NOMO-1 treated with dmso at 0.1 percent for 144 hours (cell line): ENCODE measurements around the gene SLC25A29.

Experiments
- DNase-seq: peaks from one replicate; lab custom pipeline; 2025; ENCODE audit not compliant: unreplicated experiment; lab: John Stamatoyannopoulos, UW

SLC25A29 gene

GRCh38 chr14:100332797-100333196 lies 26.6 kb upstream of the SLC25A29 start:
- no peak for DNase-seq

DNA sequence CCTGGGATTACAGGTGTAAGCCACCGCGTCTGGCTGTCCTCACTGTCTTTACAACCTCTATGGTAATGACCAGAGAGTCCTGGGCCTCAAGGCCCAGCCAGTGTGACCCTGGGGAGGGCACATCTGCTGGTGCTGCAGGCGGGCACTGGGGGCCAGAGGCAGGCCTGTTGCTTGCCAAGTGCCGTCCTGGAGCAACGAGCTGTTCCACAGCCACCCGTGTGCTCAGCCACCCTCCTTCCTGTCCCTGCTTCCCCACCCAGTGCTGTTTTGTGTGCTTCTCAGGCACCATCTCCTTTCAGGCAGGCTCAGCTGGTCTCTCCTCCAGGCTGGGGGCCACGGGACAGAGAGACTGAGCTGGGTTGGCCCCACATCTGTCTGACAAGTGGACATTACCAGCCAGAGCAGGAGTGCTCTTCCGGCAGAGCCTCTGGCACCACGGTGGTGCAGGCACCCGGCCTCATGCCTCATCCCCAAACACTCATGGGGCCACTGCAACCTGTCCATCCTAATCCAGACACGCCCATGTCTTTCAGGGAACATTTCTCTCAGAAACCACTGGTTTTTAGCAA lies 25.9 kb upstream of the SLC25A29 start:
- DNase-seq, result no peak

- no peak for DNase-seq
These were observed 24.2 kb upstream of the SLC25A29 start for GRCh38 chr14:100330388-100330931.

DNA sequence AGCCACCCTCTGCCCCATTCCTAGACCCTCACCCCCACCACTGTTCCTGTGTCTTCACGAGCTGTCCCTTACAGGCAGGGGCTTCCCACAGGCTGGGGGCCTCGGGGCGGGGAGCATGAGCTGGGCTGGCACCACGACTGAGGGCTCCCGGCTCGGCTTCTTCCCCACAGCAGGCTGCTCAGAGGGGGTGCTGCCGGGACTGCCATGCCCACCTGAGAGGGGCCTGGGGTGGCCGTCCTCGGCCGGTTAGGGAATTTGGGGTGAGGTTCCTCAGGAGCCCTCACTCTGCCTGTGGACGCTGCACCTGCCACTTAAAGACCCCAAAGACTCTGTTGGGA lies 23.7 kb upstream of the SLC25A29 start:
- DNase-seq, result no peak

GRCh38 chr14:100329233-100330006 lies 23.2 kb upstream of the SLC25A29 start:
- DNase-seq, result no peak

GRCh38 chr14:100328495-100329163 lies 22.4 kb upstream of the SLC25A29 start:
- no peak for DNase-seq

DNA sequence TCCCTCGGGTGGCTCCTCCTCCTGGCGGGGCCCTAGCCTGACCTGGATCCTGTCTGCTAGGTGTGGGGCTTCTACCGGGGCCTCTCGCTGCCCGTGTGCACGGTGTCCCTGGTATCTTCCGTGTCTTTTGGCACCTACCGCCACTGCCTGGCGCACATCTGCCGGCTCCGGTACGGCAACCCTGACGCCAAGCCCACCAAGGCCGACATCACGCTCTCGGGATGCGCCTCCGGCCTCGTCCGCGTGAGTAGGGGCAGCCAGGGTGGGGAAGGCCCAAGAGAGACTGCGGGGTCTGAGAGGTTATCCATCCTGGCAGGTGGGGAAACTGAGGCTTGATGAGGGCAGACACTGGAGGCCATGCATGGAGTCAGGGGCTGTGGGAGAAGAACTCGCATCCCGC lies 20.9 kb upstream of the SLC25A29 start:
- DNase-seq, result no peak

GRCh38 chr14:100325958-100326357 lies 19.7 kb upstream of the SLC25A29 start:
- DNase-seq, result no peak

DNA sequence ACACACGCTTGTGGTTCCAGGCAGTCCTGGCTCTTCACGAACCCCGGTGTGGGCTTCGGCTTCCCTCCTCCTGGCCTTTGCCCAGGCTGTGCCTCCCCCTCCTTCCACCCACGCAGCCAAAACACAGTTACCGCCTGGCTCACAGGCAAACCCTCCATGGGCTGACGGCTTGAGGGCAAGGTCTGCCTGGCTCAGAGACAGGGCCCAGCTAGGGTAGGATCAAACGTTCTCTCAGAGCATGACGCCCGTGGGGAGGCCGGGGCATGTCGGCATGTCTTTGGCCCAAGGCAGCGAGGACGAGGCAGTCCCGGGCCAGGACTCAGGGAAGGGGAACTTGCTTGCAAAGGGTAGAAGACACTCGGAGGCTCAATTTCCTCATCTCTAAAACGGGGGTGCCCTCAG lies 19.0 kb upstream of the SLC25A29 start:
- no peak for DNase-seq

GRCh38 chr14:100323942-100324307 lies 17.7 kb upstream of the SLC25A29 start:
- no peak for DNase-seq

- DNase-seq, result no peak
These were observed 17.1 kb upstream of the SLC25A29 start, which contains the start of gene SLC25A47 for GRCh38 chr14:100323121-100323941. Gene SLC25A47, plus strand, starts transcription at chr14:100323339. Its CDS starts 76 bp downstream, at chr14:100323415.

GRCh38 chr14:100322138-100322957 lies 16.1 kb upstream of the SLC25A29 start:
- no peak for DNase-seq

- no peak for DNase-seq
These were observed 15.4 kb upstream of the SLC25A29 start for GRCh38 chr14:100321473-100322137.

DNA sequence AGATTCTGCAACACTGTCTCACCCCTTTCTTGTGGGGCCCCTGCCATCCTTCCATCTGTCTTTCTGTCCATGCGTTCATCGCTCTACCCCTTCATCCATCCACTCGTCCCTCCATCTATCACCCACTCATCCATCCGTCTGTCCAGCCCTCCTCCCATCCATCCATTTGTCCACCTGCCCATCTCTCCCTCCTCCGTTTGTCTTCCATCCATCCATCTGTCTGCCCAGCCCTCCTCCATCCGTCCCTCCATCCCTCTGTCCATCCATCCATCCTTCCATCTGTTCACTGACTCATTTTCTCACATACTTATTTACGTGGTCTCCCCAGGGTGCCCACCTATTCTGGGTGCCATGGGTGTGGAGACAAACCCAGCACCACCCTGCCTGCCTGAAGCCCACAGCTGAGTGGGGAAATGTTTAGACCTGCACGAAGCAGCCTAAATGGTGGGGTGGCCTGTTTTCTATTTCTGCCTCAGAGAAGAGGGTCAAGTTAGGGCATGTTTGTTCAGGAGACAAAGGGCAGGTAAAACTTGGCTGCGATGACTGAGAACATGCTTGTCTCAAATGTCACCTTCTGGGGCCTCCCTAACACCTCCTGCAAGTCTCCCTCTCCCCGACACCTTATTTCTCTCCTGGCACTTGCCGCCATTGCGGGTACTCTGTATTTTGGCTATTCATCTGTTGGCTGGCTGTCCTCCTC lies 14.1 kb upstream of the SLC25A29 start:
- DNase-seq, result no peak

DNA sequence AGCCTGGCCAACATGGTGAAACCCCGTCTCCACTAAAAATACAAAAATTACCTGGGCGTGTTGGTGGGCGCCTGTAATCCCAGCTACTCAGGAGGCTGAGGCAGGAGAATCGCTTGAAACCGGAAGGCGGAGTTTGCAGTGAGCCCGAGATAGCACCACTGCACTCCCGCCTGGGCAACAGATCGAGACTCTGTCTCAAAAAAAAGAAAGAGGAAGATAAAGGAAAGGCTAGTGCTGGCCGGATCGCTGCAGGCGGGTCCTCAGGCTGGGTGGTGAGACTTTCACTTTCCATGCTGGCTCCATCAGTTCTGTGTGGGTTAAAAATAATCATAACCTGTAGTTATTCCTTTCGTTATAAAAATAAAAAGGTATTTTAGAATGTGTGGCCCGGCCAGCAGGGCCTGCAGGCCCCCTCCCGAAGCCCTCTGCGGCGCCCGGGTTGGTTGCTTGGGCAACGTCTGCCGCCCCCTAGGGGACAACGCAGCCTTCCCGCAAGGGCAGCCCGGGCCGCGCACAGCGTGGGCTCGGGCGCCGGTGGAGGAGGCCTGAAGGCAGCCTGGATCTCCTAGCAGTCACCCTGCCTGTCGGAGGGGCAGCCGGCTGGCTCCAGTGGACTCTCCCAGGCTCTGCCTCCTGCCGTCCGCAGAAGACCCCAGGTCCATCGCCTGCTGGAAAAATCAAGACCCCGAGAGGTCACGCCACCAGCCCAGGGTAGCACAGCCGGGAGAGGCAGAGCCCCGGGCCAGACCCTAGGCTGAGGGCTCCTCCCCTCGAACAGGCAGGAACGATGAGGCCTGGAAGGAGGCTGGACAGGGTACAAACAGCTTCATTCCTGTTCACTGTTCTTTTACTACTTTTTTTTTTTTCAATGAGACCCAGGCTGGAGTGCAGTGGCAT lies 11.9 kb upstream of the SLC25A29 start:
- DNase-seq, result peak; percentile 75

DNA sequence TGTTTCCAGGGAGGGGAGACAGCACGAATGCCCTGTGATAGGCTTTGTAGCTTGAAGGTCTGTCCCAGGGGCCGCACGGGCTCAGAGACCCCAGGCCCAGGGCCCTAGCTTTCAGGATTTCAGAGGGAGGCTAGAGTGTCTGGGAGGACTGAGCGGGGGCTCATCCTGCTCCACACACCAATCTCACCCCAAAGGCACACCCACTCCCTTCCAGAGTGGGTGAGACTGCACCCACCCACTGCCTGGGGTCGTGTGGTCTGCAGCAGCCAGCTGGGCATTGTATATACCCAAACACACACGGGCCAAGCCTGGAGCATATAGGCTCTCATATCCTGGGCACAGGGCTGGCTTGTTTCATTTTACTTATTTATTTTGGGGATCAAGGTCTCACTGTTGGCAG lies 11.1 kb upstream of the SLC25A29 start:
- DNase-seq, result no peak

- no peak for DNase-seq
These were observed 8.5 kb upstream of the SLC25A29 start for GRCh38 chr14:100314724-100315123.
